ENCODE measurements around the gene HDAC10.

Gene HDAC10

GRCh38 chr22:50250555-50251476 lies at the start of gene HDAC10:
HDAC10 (minus strand) TSS chr22:50251265; CDS start chr22:50251032, 233 bp downstream.
- peak; percentile 78 for DNase-seq

- no peak for DNase-seq
Measured at GRCh38 chr22:50300620-50301257, 49.7 kb upstream of the HDAC10 start.

GRCh38 chr22:50299785-50300619 lies 48.9 kb upstream of the HDAC10 start:
- DNase-seq = no peak

- DNase-seq = no peak
Measured at GRCh38 chr22:50298937-50299784, 48.1 kb upstream of the HDAC10 start.

- no peak for DNase-seq
Measured at GRCh38 chr22:50298266-50298637, 47.2 kb upstream of the HDAC10 start.

- DNase-seq = no peak
Measured at GRCh38 chr22:50297510-50298265, 46.6 kb upstream of the HDAC10 start.

- no peak for DNase-seq
Measured at GRCh38 chr22:50296658-50297490, 45.8 kb upstream of the HDAC10 start.

GRCh38 chr22:50294319-50294656 lies 43.2 kb upstream of the HDAC10 start:
- DNase-seq = no peak

GRCh38 chr22:50293441-50294318 lies 42.6 kb upstream of the HDAC10 start:
- DNase-seq = no peak

- no peak for DNase-seq
Measured at GRCh38 chr22:50292643-50293440, 41.8 kb upstream of the HDAC10 start.

- no peak for DNase-seq
Measured at GRCh38 chr22:50289942-50290630, 39.0 kb upstream of the HDAC10 start.

GRCh38 chr22:50289151-50289941 lies 38.3 kb upstream of the HDAC10 start:
- no peak for DNase-seq

GRCh38 chr22:50287731-50288130 lies 36.7 kb upstream of the HDAC10 start:
- no peak for DNase-seq

- DNase-seq = no peak
Measured at GRCh38 chr22:50286701-50287318, 35.7 kb upstream of the HDAC10 start.

- no peak for DNase-seq
Measured at GRCh38 chr22:50286275-50286674, 35.2 kb upstream of the HDAC10 start.

- DNase-seq = no peak
Measured at GRCh38 chr22:50285568-50286229, 34.6 kb upstream of the HDAC10 start.

All from MV-4-11 (cell line).